Stimulated activated CD8-positive, alpha-beta memory T cell treated with anti-CD3 and anti-CD28 coated beads, Interleukin-7, amount 100 ng/mL, for 1 hour (primary cell): ENCODE data around the gene TRIM43.
"Not testable (repeated sequence)": the region's sequence is repeated elsewhere in the genome, so short reads cannot be mapped to it uniquely, and the experiment has no call there.

ENCODE experiments used
- DNase-seq, 2 donors: peaks; one replicate each; pipeline ENCODE4 v3.0.0-alpha.2; 2020; ENCODE audit warnings: low read depth in 2 of 2

The TRIM43 gene

GRCh38 chr2:95591701-95592100 is at the start of gene TRIM43:
Gene TRIM43 (plus strand): TSS chr2:95592001. CDS start chr2:95594024, 2,023 bp downstream.
- DNase-seq, result not testable (repeated sequence)

GRCh38 chr2:95551055-95551568 is 40.7 kb upstream of the TRIM43 start:
- DNase-seq, result no peak

GRCh38 chr2:95552911-95553310 is 38.9 kb upstream of the TRIM43 start:
- DNase-seq, result no peak

GRCh38 chr2:95569170-95569569 is 22.6 kb upstream of the TRIM43 start:
- DNase-seq, result no peak

- DNase-seq, result no peak
Measured at GRCh38 chr2:95573866-95574265, 17.9 kb upstream of the TRIM43 start.

- no peak for DNase-seq
Measured at GRCh38 chr2:95574506-95574905, 17.3 kb upstream of the TRIM43 start.

GRCh38 chr2:95575857-95576256 is 15.9 kb upstream of the TRIM43 start:
- DNase-seq, result no peak

- DNase-seq, result no peak
Measured at GRCh38 chr2:95578539-95578938, 13.3 kb upstream of the TRIM43 start.

GRCh38 chr2:95583545-95583944 is 8.3 kb upstream of the TRIM43 start:
- not testable (repeated sequence) for DNase-seq

- not testable (repeated sequence) for DNase-seq
Measured at GRCh38 chr2:95584321-95584720, 7.5 kb upstream of the TRIM43 start.

GRCh38 chr2:95589777-95590536 is 1.8 kb upstream of the TRIM43 start:
- DNase-seq, result not testable (repeated sequence)

- DNase-seq, result not testable (repeated sequence)
Measured at GRCh38 chr2:95592973-95593372, 1.2 kb downstream of the TRIM43 start.

- DNase-seq, result not testable (repeated sequence)
Measured at GRCh38 chr2:95595012-95595411, 3.2 kb downstream of the TRIM43 start.

GRCh38 chr2:95601301-95601700 is 9.5 kb downstream of the TRIM43 start:
- not testable (repeated sequence) for DNase-seq

GRCh38 chr2:95602146-95602545 is 10.3 kb downstream of the TRIM43 start:
- DNase-seq, result not testable (repeated sequence)

- DNase-seq, result not testable (repeated sequence)
Measured at GRCh38 chr2:95608356-95608755, 16.6 kb downstream of the TRIM43 start.

GRCh38 chr2:95609764-95610163 is 18.0 kb downstream of the TRIM43 start:
- DNase-seq, result not testable (repeated sequence)

- not testable (repeated sequence) for DNase-seq
Measured at GRCh38 chr2:95613048-95613447, 21.2 kb downstream of the TRIM43 start.

- DNase-seq, result not testable (repeated sequence)
Measured at GRCh38 chr2:95622728-95623127, 30.9 kb downstream of the TRIM43 start.

- DNase-seq, result not testable (repeated sequence)
Measured at GRCh38 chr2:95630987-95631386, 39.2 kb downstream of the TRIM43 start.

GRCh38 chr2:95633626-95634259 is 41.9 kb downstream of the TRIM43 start:
- DNase-seq, result not testable (repeated sequence)

- DNase-seq, result not testable (repeated sequence)
Measured at GRCh38 chr2:95640515-95641288, 48.9 kb downstream of the TRIM43 start.
